Stomach (tissue), 9 donors: Measurements from ENCODE around the gene AP1G1. TPM values are rescaled to one million over a fixed set of nuclear protein-coding genes. Genes with fewer than 3 reads are reported as not detected.
"Not testable (repeated sequence)": the region's sequence is repeated elsewhere in the genome, so short reads cannot be mapped to it uniquely, and the experiment has no call there.

Experiments
- DNase-seq, 2 donors: peaks; one replicate each; pipeline versions ENCODE4 v3.0.0 to v3.0.0-alpha.2; 2013 to 2019
- H3K27ac ChIP-seq, 5 donors: fragments of 200-600 bp in 4 of 5; sonication (generic) in 4 of 5; one replicate each; pipeline ENCODE4 v1.5.1; 2013 to 2019; ENCODE audit warnings: mild to moderate bottlenecking in 1 of 5, moderate library complexity in 1 of 5
- H3K27me3 ChIP-seq, 3 donors: fragments of 200-600 bp; sonication (generic); one replicate each; pipeline ENCODE4 v1.5.1; 2017 to 2019; ENCODE audit warnings: mixed run types in 1 of 3
- H3K36me3 ChIP-seq, 4 donors: fragments of 200-600 bp; sonication (generic); 1 replicate in 3 of 4; 2 replicates in 1 of 4; pipeline ENCODE4 v1.5.1; 2016 to 2019
- H3K4me1 ChIP-seq, 4 donors: fragments of 200-600 bp; sonication (generic); one replicate each; pipeline ENCODE4 v1.5.1; 2016 to 2019
- H3K4me3 ChIP-seq, 4 donors: fragments of 200-600 bp; sonication (generic) in 3 of 4; one replicate each; pipeline ENCODE4 v1.5.1; 2016 to 2019; ENCODE audit warnings: mild to moderate bottlenecking in 1 of 4
- H3K9me3 ChIP-seq, 4 donors: fragments of 200-600 bp; sonication (generic); one replicate each; pipeline ENCODE4 v1.5.1; 2016 to 2019
- CTCF ChIP-seq, 7 experiments: fragments of 450-650 bp in 4 of 7; fragments of 200-600 bp in 3 of 7; sonication (generic) in 3 of 7; IDR thresholded peaks; one replicate each; pipeline ENCODE4 v1.5.1; 2016 to 2019; ENCODE audit warnings: antibody characterized with exemption in 7 of 7, control low read depth in 2 of 7, mild to moderate bottlenecking in 1 of 7
- EP300 ChIP-seq: sonication (generic); formaldehyde crosslinking; IDR thresholded peaks from one replicate; pipeline ENCODE4 v1.6.1; 2017; ENCODE audit warnings: antibody characterized with exemption
- POLR2A ChIP-seq, 4 donors: fragments of 450-650 bp; IDR thresholded peaks; one replicate each; pipeline ENCODE4 v1.6.1; 2016; ENCODE audit warnings: antibody characterized with exemption in 4 of 4, control low read depth in 2 of 4, mild to moderate bottlenecking in 1 of 4, moderate library complexity in 1 of 4
- POLR2AphosphoS5 ChIP-seq, 3 donors: sonication (generic); formaldehyde crosslinking; IDR thresholded peaks; one replicate each; pipeline ENCODE4 v1.6.1; 2016; ENCODE audit warnings: antibody characterized with exemption in 3 of 3
- WGBS, 5 donors: extraction: QIAGEN DNeasy Blood & Tissue Kit in 3 of 5; methylation state at CpG; one replicate each; pipeline versions ENCODE4 v1.1.5 to v1.1.7; 2013 to 2018; 5-methylcytosine and 5-hydroxymethylcytosine counted together
- intact Hi-C: fragments of 100-400 bp; cut with DNase I; formaldehyde crosslinking; loops from one replicate; pipeline ENCODE4 v1.15.1; 2023; ENCODE audit warnings: low total_unique reads
- polyA plus RNA-seq, 3 donors: library from polyadenylated mRNA; stranded (reverse); fragments of 200-250 nt; gene quantifications; one replicate each; pipeline ENCODE4 v1.2.3, GENCODE V29; 2013
- total RNA-seq, 5 donors: library from RNA; depleted of rRNA; stranded (reverse); fragments of >200 nt; gene quantifications; one replicate each; pipeline versions ENCODE4 v1.1.0 to v1.2.3, GENCODE V29; 2014 to 2016
- donor health status: healthy with polysubstance abuse.
- donor health status: Bipolar disorder and iron deficiency.
- donor health status: healthy.

AP1G1 gene
- total and polyA plus RNA-seq, 8 donors: 11.7 to 198 (median 123) TPM

DNA sequence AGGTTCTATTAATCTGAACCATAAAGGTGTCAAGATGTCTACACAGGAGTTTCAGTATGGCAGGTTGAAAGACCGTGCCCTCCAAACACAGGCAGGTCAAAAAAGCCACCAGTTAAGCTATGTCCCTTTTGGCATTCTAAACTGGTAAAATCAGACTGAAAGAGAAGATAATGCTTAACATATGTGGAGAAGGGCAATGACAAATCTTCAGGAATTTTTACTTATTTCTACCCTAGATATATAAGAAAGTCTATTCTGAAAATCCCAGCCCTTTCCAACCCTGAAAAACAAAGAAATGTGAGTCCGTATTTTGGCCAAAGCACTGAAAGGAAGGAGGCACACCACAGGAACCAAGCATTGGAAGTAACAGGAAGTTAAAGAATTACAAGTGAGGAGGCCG is 16.5 kb downstream of the AP1G1 start:
- intact Hi-C loops: no loop called here
- 79 to 91% (median 87%) methylated on average over 3 of the region's 3 CpGs for WGBS, 5 donors
- no peak overlapping the region for H3K4me3 ChIP-seq
- no peaks in the 10 kb centered on the region for H3K9me3 ChIP-seq
- no peak overlapping the region for H3K27ac ChIP-seq
- TF ChIP-seq CTCF (IDR thresholded peaks at IDR 0.05) (no peak), EP300 (no peak), POLR2A (IDR thresholded peaks at IDR 0.05) (no peak), POLR2AphosphoS5 (IDR thresholded peaks at IDR 0.05) (no peak)
- DNase-seq: no peak
- peaks cover 17 to 44% (median 27%) of the 10 kb centered on the region in 4 donors for H3K36me3 ChIP-seq
- peaks cover 9 to 86% (median 48%) of the 10 kb centered on the region in 4 donors for H3K4me1 ChIP-seq
- no peaks in the 10 kb centered on the region for H3K27me3 ChIP-seq

GRCh38 chr16:71790329-71790728 is 18.3 kb downstream of the AP1G1 start:
- H3K9me3 ChIP-seq, H3K4me3 ChIP-seq, H3K27me3 ChIP-seq, DNase-seq, intact Hi-C loops: not testable (repeated sequence)
- peaks cover 26 to 49% (median 44%) of the 10 kb centered on the region in 4 donors for H3K36me3 ChIP-seq
- H3K27ac ChIP-seq: peak overlapping the region in 1 of 5 donors; percentile 53
- 79 to 94% (median 89%) methylated on average over 3 of the region's 3 CpGs for WGBS, 5 donors
- H3K4me1 ChIP-seq: peaks cover 9 to 67% (median 36%) of the 10 kb centered on the region in 4 donors

GRCh38 chr16:71789136-71789535 is 19.5 kb downstream of the AP1G1 start:
- 81 to 95% (median 89%) methylated on average over 8 of the region's 8 CpGs for WGBS, 5 donors
- intact Hi-C loops: no loop called here
- H3K9me3 ChIP-seq: no peaks in the 10 kb centered on the region

GRCh38 chr16:71788578-71788977 is 20.1 kb downstream of the AP1G1 start:
- no peak overlapping the region for H3K4me3 ChIP-seq
- peaks cover 9 to 59% (median 35%) of the 10 kb centered on the region in 4 donors for H3K4me1 ChIP-seq
- H3K27me3 ChIP-seq: no peaks in the 10 kb centered on the region
- H3K36me3 ChIP-seq: peaks cover 26 to 60% (median 51%) of the 10 kb centered on the region in 4 donors
- TF ChIP-seq CTCF (IDR thresholded peaks at IDR 0.05) (no peak), EP300 (no peak), POLR2A (IDR thresholded peaks at IDR 0.05) (no peak), POLR2AphosphoS5 (IDR thresholded peaks at IDR 0.05) (no peak)
- H3K27ac ChIP-seq: no peak overlapping the region
- intact Hi-C loops: no loop called here
- 88 to 95% (median 93%) methylated on average over 2 of the region's 2 CpGs for WGBS, 5 donors
- no peaks in the 10 kb centered on the region for H3K9me3 ChIP-seq
- DNase-seq: no peak

More at GRCh38 chr16:71789136-71789535, 19.5 kb downstream of the AP1G1 start:
- H3K4me1 ChIP-seq: peaks cover 9 to 59% (median 35%) of the 10 kb centered on the region in 4 donors
- no peak for TF ChIP-seq POLR2A (IDR thresholded peaks at IDR 0.05)
- TF ChIP-seq POLR2AphosphoS5 (IDR thresholded peaks at IDR 0.05): no peak
- TF ChIP-seq EP300: no peak
- TF ChIP-seq CTCF (IDR thresholded peaks at IDR 0.05): no peak
- no peaks in the 10 kb centered on the region for H3K27me3 ChIP-seq
- H3K36me3 ChIP-seq: peaks cover 26 to 60% (median 50%) of the 10 kb centered on the region in 4 donors
- no peak for DNase-seq
- H3K4me3 ChIP-seq: no peak overlapping the region
- peak overlapping the region in 1 of 5 donors; percentile 2 for H3K27ac ChIP-seq

- DNase-seq, H3K27ac ChIP-seq, H3K4me3 ChIP-seq, H3K9me3 ChIP-seq, H3K27me3 ChIP-seq, intact Hi-C loops: not testable (repeated sequence)
- WGBS, 5 donors: 95 to 100% (median 99%) methylated on average over 3 of the region's 3 CpGs
- peaks cover 26 to 68% (median 54%) of the 10 kb centered on the region in 4 donors for H3K36me3 ChIP-seq
- H3K4me1 ChIP-seq: peaks cover 4 to 60% (median 35%) of the 10 kb centered on the region in 4 donors
These were observed 23.5 kb downstream of the AP1G1 start for GRCh38 chr16:71785143-71785542.
